Measurements from ENCODE around the gene KLHDC3.

- TF ChIP-seq CTCF (IDR thresholded peaks at IDR 0.05) (no peak), EZH2 (IDR thresholded peaks at IDR 0.05; ENCODE audit: borderline replicate concordance, insufficient read depth, low read depth, low read length, poor library complexity, severe bottlenecking) (no peak)
Observed at GRCh38 chr6:42979523-42980177, 34.4 kb upstream of the KLHDC3 start.
